ENCODE data around the gene COLQ.

The COLQ gene

DNA sequence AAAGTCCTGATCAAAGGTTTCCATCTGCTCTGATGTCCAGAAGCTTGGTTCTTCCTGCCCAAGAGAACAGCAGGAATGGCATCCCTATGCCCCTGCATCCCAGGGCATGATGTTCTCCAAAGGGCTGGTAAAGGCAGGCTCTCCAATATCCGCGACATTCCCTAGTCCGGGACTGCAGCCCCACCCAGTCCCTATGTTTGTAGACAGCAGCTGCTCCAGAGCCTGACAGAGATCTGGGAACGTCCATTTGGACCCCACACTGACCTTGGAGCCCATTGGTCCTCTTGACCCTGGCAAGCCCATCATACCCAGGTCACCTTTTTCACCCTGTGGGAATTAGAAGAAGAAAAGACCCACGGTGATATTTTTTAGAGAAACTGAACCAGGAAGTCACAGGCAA is 46.3 kb downstream of the COLQ start:
- TF ChIP-seq, protein P1, sequence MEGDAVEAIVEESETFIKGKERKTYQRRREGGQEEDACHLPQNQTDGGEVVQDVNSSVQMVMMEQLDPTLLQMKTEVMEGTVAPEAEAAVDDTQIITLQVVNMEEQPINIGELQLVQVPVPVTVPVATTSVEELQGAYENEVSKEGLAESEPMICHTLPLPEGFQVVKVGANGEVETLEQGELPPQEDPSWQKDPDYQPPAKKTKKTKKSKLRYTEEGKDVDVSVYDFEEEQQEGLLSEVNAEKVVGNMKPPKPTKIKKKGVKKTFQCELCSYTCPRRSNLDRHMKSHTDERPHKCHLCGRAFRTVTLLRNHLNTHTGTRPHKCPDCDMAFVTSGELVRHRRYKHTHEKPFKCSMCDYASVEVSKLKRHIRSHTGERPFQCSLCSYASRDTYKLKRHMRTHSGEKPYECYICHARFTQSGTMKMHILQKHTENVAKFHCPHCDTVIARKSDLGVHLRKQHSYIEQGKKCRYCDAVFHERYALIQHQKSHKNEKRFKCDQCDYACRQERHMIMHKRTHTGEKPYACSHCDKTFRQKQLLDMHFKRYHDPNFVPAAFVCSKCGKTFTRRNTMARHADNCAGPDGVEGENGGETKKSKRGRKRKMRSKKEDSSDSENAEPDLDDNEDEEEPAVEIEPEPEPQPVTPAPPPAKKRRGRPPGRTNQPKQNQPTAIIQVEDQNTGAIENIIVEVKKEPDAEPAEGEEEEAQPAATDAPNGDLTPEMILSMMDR (IDR thresholded peaks at IDR 0.05; ENCODE audit: insufficient read depth, low read depth, low read length, missing control alignments) = no peak
- DNase-seq (ENCODE audit: low read depth) = no peak
- no peak overlapping the region for H3K4me3 ChIP-seq (ENCODE audit: low read depth, low read length)

DNA sequence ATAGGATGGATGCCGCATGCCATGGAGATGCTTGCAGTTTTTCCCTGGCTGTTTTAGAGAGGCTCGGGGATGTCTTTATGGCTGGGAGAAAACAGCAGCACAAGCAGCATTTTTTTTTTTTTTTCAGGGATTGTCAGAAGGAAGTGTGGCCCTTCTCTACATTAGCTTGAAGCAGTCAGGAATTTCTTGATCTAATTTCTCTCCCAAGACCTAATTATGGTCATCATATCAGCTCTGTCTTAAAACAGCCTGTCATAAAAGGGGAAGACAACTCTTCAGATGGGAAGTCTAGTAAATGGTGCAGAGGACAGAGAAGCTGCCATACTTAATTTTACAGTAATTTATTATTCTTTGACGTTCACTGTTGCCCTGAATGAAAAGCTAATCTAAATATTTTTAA is 49.6 kb downstream of the COLQ start:
- no peak overlapping the region for H3K4me3 ChIP-seq (ENCODE audit: low read depth, low read length)
- DNase-seq (ENCODE audit: low read depth) = no peak
- TF ChIP-seq, protein P1 (IDR thresholded peaks at IDR 0.05; ENCODE audit: insufficient read depth, low read depth, low read length, missing control alignments) = no peak

DNA sequence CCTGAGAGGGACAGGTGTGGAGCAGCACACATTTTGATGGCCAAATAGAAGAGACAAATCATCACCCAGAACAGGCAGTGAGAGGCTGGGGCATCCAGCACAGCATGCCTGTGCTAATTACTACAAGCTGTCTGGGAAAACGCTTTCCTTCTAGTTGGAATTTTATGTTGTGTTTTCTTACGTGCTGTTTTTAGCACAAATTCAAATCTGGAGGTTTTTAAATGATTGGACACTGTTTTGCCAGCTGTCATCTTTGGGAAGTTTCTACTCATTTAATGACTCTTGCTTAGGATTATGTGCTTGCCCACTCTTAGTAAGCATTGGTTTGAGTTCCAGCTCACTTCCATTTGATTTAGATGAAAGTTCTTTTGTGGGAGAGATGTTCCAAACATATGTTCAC is 50.7 kb downstream of the COLQ start:
- TF ChIP-seq, protein P1 (IDR thresholded peaks at IDR 0.05; ENCODE audit: insufficient read depth, low read depth, low read length, missing control alignments) = no peak
- no peak for DNase-seq (ENCODE audit: low read depth)
- no peak overlapping the region for H3K4me3 ChIP-seq (ENCODE audit: low read depth, low read length)

DNA sequence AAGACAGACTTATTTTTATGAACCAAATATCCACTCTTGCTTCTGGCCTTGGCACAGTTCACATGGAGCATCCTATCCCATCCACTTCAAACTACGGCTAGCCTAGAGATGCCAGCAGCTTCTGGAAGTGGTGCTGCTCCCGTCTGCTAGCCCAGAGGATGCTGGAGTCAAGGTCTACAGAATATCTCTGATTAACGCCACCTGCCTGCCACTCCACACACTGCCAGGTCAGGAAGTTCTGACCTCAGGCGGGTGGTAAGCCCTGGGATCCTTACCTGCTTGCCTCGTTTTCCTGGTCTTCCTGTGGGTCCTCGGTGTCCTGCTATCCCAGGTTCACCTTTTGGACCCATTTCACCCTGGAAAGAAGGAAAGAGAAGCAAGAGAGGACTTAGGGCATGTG is 51.2 kb downstream of the COLQ start:
- H3K4me3 ChIP-seq (ENCODE audit: low read depth, low read length) = no peak overlapping the region
- TF ChIP-seq, protein P1 (IDR thresholded peaks at IDR 0.05; ENCODE audit: insufficient read depth, low read depth, low read length, missing control alignments) = peak; percentile 31
- DNase-seq (ENCODE audit: low read depth) = peak; percentile 36

DNA sequence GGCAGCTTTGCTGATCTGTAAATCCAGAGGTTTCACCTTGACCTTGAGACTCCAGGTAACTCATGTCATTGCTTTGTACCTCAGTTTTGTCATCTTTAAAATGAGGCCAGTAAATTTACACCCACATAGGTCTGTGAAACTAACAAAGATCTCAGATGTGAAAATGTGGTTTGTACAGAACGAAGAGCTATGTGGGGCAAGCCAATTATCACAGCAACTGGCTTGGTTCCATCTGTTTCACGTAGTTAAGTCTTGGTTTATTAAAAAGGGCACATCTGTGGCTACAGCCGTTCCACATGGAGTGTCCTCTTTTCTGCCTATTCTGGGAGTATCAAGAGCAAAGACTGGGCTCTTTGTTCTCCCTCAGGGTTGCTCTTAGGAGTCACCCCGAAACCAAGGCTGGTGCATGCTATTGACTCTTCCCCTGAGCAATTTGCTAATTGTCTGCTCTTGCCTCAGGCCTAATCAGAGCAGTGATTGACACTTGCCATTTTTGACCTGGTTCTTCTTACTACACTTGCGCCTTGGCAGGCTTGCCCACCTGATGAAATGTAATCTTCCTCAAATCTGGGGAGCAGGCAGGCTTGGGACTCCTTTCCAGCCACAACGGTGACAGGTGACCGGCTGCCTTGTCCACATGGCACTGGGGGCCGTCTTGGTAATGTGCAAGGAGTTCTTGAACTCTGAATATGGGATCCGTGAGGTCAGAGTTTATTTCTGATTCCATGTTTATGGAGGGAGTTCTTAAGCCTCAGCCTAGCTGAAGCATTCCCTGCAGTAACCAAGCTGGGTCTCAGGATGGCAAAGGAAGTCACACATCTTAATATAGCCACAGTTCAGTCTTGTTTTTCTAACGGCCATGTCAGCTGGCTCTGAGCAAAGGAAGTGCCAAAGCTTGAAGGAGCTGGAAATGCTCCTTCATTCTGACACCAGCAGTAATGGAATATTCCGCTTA is 54.0 kb downstream of the COLQ start:
- H3K4me3 ChIP-seq (ENCODE audit: low read depth, low read length) = no peak overlapping the region

DNA sequence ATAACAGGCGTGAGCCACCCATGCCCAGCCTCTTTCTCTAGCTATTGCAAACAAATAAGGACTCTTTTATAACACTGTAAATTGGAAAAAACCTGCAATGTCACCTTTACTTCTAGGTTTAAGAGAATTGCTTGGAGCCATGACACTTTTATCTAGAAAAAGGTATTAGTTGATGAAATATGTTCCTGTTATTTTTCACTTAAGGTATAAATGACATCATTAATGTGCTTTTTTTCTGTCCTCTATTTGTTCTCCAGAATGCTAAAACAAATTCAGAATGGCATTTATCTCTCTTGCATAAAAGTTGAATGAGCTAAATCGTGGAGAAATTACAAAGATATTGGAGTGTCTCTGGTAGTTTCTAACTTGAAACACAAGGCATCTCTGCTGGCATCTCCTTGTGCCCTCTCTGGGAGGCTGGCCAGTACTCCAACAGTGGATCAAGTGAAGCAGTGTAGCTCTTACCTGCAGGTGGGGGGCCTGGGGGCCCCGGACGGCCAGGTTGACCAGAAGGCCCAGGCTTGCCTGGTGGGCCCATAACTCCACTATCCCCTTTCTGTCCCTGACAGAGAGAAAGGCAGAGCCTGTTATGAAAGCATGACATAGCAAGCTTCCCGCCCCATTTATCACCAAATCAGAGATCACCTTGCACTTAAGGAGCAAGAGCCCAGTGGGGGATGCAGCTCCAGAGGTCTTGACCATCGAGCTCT is 55.5 kb downstream of the COLQ start:
- TF ChIP-seq, protein P1 (IDR thresholded peaks at IDR 0.05; ENCODE audit: insufficient read depth, low read depth, low read length, missing control alignments) = no peak

More for the DNA sequence above, 54.0 kb downstream of the COLQ start:
- DNase-seq (ENCODE audit: low read depth) = peak; percentile 84
- TF ChIP-seq, protein P1 (IDR thresholded peaks at IDR 0.05; ENCODE audit: insufficient read depth, low read depth, low read length, missing control alignments) = no peak

More for the DNA sequence above, 55.5 kb downstream of the COLQ start:
- H3K4me3 ChIP-seq (ENCODE audit: low read depth, low read length) = no peak overlapping the region
- DNase-seq (ENCODE audit: low read depth) = no peak
